ENCODE results near the gene SLFN13.
A peak's percentile ranks its signal among the peaks of the same experiment; 100 is the strongest.
"Not testable (repeated sequence)": the region's sequence is repeated elsewhere in the genome, so short reads cannot be mapped to it uniquely, and the experiment has no call there.

Gene SLFN13

DNA sequence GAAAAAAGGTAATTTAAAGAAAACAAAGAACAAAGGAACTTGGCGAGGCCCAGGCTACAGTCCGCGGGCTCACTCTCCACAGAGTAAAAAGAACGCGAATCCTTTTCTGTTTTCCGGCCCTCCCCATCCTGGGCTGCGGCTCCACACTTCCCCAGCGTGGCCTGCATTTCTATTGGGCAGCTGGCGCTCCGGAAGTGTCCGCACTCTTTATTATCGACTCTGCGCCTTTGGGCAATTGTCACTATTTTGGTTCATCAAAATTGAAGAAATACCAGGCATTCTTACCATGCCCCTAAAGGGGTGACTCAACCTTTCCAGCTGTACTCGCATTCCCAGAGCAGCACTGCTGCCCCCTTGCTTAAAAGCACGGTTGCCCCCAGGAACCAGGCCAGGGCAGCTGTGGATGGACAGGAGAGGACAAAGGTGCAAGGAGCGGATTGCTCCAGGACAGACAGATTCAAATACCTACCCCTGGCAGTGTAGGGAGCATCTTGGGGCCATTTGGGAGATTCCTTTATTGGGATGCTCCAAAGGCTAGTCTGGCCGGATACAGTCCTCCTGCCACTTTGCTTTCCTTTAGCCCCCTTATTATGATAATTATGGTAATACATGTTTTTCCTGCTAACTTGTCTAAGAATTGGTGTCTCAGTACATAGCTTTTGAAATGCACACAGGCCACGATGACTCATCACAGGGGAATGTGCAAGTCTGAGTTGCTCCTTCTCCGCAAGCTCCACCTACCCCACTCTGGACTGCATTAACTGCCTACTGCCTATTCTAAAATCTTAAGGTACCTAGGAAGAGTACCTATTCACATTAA is 15.3 kb downstream of the SLFN13 start:
- DNase-seq (ENCODE audit: low spot score) = peak; percentile 77

DNA sequence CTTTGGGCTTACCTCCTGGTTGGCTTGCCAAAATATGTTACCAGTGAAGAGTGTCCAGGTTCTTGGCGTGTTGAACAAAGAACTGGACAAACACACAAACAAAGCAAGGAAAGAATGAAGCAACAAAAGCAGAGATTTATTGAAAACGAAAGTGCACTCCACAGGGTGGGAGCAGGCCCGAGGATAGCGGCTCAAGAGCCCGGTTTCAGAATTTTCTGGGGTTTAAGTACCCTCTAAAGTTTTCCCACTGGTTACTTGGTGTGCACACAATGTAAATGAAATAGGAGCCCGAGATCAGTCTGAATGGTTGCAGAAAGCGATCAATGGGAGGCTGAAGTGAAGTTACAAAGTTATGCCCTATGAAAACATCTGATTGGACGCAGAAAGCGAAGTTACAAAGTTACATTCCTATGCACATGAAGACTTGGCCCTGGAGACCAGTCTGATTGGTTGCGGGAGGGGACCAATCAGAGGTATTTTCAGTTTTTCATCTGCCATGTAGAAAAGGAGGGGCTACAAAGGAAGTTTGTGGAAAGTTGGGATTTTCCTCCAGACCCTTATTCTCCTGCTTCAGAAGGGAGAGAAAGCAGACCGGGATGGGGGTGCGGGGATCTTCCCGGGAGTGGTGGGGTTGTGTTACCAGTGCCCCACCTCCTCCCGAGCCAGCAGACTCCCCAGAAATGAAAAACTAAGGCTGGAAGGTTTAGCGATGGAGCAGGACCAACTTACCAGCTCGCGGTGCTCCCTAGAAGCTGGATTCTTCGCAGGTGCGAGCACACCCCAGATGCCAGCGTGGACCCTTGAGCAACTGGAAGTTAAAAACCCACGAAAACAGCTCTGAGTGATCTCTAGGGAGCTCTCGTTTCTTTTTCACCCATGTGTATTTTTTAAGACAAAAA is 16.1 kb downstream of the SLFN13 start, which contains the start of gene SLFN12:
Gene SLFN12, minus strand, starts transcription at position 325 of the 899 bp plus-strand sequence. CDS start 9,472 bp downstream, outside the sequence.
- DNase-seq (ENCODE audit: low spot score) = peak; percentile 69

DNA sequence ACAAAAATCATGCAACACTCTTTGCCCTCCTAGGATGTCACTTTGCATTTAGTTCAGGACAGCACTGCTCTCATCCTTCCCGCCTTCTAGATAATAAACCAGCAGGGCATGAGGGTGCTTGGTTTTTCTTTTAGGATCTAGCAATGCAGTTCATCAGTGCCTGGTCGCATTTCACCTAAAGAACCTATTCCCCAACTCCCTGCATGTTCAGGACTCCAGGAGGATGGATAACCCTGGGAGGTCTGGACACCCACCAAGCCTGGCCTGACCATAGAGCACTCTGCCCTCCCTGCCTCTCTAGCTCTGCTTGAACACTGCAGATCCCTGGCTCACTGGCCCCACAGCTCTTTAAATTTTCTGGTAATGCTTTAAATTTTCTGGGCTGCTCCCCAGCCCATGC is 18.9 kb downstream of the SLFN13 start:
- no peak for DNase-seq (ENCODE audit: low spot score)

DNA sequence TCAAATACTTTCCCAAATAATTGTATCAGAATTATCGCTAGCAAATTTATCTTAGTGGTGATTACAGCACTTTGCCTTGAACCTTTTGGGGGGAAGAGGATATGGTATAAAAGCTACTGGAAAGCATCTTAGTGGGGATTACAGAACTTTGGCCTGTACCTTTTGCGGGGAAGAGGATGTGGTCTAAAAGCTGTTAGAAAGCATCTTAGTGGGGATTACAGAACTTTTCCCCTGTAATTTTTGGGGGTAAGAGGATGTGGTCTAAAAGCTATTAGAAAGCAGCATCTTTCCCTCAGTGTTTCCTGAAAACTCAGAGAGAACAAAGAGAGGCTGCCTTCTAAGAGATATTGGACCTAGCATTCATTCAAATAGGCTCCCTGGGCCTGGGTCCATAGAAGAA is 20.3 kb downstream of the SLFN13 start:
- DNase-seq (ENCODE audit: low spot score) = no peak

DNA sequence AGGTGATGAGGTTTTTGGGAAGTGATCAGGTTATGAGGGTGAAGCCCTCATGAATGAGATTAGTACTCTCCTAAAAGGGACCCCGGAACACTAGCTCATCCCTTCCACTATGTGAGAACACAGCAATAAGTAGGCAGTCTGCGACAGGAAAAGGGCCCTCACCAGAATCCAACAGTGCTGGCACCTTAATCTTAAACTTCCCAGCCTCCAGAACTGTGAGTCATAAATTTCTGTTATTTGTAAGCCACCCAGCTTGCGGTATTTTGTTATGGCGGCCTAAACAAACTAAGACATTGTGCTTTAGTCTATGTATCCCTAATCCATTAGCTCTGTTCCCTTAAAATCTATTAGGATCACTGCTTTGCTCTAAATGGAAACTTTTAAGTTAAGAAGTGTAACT is 24.8 kb downstream of the SLFN13 start:
- no peak for DNase-seq (ENCODE audit: low spot score)

DNA sequence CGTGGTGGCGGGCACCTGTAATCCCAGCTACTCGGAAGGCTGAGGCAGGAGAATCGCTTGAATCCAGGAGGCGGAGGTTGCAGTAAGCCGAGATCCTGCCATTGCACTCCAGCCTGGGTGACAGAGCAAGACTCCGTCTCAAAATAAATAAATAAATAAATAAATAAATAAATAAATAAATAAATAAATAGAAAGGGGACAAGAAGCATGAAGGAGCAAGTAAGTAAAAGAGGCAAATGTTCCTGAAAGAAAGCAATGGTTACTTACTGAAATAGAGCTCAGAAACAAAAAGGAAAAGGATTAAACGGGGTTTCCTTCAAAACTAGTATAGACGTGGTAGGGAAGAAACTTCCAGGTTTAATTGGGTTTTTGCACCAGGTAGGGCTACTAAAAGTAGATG is 27.5 kb downstream of the SLFN13 start:
- DNase-seq (ENCODE audit: low spot score) = not testable (repeated sequence)

DNA sequence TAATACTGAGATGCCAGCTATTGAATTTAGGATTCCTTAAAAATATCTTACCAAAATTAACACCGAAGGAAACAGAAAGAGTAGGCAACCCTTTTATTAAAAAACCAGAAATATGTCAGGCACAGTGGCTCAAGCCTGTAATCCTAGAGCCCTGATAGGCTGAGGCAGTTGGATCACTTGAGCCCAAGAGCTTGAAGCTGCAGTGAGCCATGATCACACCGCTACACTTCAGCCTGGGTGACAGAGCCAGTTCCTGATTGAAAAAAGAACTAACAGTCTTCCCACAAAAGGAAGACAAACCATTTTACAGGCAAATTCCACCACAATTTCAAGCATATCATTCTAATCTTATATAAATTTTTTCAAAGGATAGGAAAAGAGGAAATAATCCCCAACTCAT is 31.9 kb downstream of the SLFN13 start:
- DNase-seq (ENCODE audit: low spot score) = no peak

DNA sequence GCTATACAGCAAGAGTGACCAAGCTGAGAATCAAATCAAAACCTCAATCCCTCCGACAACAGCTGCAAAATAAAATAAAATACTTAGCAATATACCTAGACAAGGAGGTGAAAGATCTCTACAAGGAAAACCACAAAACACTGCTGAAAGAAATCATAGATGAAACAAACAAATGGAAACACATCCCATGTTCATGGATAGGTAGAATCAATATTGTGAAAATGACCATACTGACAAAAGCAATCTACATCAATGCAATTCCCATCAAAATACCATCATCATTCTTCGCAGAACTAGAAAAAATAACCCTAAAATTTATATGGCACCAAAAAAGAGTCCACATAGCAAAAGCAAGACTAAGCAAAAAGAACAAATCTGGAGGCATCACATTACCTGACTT is 33.9 kb downstream of the SLFN13 start:
- DNase-seq (ENCODE audit: low spot score) = not testable (repeated sequence)

DNA sequence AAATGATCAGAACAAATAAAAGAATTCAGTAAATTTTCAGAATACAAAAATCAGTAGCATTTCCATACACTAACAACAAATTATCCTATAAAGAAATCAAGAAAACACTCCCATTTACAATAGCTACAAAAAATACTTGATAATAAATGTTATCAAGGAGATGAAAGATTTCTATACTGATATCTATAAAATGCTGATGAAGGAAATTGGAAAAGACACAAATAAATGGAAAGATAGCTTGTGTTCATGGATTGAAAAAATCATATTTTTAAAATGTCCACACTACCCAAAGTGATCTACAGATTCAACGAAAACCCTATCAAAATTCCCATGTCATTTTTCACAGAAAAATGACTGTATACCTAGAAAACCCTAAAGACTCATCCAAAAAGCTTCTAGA is 34.3 kb downstream of the SLFN13 start:
- DNase-seq (ENCODE audit: low spot score) = no peak

DNA sequence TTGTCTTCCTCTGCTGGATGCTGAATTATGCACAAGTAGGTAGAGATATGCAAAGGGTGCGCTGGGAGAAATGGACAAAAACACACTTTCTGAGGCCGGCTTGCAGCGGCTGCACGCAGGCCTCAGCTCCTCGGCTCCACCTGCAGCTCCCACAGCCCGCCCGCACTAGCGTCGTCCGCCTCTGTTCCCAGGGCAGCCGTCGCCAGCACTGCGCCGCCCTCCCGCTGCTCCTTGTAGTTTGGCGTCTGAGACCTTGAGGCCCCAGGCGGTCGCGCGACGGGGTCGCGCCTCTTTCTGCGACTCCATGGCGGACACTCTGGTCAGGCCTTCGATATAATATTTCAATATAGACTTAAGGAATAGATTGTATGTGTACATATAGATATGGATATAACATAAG is 41.0 kb downstream of the SLFN13 start:
- no peak for DNase-seq (ENCODE audit: low spot score)

DNA sequence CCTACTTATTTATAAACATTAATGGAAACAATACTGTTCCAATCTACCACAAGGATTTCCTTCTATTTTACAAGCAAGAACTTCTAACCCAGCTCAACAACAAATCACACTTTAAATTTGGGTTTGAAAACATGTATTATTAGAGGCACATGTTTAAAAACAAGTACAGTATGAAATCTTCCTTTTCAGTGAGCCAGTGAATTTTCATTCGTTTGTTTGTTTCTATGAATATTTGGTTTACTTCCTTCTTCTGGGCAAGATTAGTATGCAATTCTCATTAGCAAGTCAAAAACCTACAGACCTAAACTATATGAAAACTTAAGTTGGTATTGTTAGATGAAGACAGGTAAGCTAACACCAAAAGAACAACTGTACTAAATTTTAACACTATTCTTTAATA is 42.0 kb downstream of the SLFN13 start:
- no peak for DNase-seq (ENCODE audit: low spot score)

DNA sequence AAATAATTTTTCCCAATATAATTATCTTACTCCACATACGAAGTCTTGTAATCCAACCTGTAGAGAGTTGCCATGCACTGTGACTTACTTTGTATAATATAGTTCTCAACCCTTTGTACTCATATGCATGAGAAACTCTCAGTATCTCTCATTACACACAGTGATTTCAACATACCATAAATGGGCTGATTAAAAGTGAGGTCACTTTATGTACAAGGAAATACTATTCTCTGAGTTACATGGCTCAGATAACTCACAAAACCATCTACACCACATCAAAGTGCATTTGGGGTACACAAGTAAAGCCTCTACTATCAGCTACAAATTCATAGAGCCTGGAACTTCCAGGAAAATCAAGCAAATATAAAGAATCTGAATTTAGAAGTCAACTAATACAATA is 44.2 kb downstream of the SLFN13 start:
- DNase-seq (ENCODE audit: low spot score) = no peak

DNA sequence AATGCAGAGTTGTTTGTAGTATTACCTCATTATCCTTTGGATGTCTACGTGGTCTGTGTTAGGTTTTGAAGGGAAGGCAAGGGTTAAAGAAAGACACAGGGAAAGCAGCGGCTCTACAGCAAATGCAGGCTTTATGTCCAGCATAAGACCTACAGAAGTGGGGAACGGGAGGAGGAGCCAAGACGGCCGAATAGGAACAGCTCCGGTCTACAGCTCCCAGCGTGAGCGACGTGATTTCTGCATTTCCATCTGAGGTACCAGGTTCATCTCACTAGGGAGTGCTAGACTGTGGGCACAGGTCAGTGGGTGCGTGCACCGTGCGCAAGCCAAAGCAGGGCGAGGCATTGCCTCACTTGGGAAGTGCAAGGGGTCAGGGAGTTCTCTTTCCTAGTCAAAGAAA is 54.8 kb downstream of the SLFN13 start:
- not testable (repeated sequence) for DNase-seq (ENCODE audit: low spot score)

DNA sequence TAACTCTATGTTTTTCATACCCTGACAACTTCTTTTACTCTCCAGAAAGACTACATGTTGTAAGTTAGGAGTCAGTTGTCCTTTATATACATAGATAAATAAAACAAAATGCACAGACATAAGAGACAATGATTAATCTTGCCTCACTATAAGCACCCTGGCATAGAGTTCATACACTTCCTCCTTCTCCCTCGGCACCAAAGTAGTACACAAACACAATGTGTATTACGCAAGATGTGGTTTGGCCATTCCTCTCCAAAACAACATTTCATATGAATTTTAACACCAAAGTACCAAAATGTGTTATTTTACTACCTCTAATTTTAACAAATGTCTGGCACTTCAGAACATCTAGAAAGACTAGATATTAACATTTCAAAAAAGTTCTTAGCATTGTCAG is 57.9 kb downstream of the SLFN13 start:
- DNase-seq (ENCODE audit: low spot score) = no peak

DNA sequence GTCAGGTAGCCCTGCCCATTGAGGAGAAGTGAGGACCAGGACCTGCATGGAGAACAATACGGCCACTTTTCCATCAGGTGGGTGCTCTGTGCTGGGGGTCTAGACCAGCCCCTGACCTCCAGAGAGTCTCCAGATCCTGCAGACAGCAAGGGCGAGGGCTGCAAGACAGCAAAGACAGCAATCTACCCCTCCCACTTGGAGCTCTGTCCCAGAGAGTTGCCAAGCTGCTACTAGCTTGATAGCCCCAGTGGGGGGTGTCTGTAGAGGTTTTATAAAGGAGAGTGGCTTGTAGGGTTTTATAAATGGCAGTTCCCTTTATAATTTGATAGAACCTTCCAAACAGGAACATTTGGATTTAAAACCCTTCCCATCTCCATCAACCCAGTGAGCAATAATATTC is 58.4 kb downstream of the SLFN13 start:
- no peak for DNase-seq (ENCODE audit: low spot score)

DNA sequence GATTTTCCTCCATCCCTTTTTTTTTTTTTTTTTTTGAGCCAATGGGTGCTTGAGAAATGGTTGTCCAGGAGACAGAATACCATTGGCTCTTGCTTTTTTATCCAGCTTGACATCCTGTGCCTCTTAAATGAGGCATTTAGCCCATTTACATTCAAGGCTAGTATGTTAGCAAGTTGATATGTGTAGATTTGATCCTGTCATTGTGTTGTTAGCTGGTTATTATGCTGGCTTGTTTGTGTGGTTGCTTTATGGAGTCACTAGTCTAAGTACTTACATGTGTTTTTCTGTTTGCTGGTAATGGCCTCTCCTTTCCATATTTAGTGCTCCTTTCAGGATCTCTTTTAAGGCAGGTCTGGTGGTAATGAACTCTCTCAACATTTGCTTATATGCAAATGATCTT is 61.1 kb downstream of the SLFN13 start:
- no peak for DNase-seq (ENCODE audit: low spot score)
